ENCODE results near the gene BRAP.
A peak's percentile ranks its signal among the peaks of the same experiment; 100 is the strongest.
"Not testable (repeated sequence)": the region's sequence is repeated elsewhere in the genome, so short reads cannot be mapped to it uniquely, and the experiment has no call there.

BRAP gene

GRCh38 chr12:111605911-111606766, 79.6 kb downstream of the BRAP start:
- DNase-seq = no peak

GRCh38 chr12:111602857-111603256, 82.9 kb downstream of the BRAP start:
- not testable (repeated sequence) for DNase-seq

DNA sequence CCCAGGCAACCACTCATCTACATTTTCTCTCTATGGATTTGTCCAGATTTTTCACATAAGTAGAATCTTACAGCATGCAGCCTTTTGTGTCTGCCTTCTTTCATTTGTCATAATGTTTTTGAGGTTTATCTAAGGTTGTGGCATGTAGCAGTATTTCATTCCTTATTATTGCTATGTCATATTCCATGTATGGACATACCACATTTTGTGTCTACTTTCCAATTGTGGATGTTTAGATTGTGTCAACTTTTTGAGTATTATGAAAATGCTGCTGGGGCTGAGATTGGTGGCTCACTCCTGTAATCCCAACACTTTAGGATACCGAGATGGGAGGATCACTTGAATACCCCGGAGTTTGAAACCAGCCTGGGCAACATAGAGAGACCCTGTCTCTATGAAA, 83.4 kb downstream of the BRAP start:
- DNase-seq = no peak

DNA sequence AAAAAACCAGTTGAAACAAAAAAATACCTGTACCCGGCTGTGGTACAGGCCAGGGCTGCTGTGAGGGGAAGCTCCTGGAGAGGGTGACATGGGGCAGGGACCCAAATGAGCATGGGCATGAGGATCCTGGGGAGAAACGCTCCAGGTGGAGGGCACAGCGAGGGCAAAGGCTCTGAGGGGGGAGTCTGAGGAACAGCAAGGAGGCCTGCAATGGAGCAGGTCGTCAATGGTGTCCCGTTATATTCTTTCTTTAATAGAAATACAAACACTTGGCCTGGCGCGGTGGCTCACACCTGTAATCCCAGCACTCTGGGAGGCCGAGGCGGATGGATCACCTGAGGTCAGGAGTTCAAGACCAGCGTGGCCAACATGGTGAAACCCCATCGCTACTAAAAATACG, 84.8 kb downstream of the BRAP start:
- DNase-seq = not testable (repeated sequence)

- DNase-seq = no peak
Observed at GRCh38 chr12:111600205-111600642, 85.5 kb downstream of the BRAP start.

DNA sequence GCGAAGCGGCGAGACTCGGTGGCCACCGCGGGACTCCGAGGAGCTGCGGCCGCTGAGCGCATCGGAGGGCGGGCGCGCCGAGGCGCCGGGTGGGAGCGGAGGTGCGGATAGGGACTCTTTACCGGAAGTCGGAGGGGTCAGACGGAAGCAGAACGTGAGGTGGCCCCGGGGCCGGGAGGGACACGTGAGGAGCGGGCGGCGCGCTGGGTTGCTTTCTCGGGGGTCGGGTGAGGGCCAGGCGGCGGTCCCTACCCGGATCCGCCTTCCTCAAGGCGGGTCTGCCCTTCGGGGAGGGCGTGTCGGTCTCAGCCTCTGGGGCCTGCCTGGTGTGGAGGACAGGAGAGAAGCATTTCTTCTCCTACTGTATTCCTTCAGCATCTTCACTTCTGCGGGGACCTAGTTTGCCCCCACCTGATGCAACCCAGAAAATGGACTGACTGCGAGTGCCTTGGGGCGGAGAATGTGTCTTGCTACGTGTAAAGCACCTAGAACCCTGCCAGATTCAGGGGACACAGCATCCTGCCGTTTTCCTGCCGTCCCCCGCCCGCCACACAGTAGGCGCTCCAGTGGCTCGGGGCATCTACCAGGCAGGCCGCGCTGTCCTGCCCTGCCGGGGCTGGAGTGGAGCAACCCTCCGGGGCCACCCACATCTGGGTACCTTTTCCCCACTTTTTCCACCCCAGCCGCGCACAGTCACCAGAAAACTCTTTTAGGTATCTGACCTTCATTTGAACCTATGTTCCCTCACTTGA, 86.1 kb downstream of the BRAP start:
- peak; percentile 92 for DNase-seq

DNA sequence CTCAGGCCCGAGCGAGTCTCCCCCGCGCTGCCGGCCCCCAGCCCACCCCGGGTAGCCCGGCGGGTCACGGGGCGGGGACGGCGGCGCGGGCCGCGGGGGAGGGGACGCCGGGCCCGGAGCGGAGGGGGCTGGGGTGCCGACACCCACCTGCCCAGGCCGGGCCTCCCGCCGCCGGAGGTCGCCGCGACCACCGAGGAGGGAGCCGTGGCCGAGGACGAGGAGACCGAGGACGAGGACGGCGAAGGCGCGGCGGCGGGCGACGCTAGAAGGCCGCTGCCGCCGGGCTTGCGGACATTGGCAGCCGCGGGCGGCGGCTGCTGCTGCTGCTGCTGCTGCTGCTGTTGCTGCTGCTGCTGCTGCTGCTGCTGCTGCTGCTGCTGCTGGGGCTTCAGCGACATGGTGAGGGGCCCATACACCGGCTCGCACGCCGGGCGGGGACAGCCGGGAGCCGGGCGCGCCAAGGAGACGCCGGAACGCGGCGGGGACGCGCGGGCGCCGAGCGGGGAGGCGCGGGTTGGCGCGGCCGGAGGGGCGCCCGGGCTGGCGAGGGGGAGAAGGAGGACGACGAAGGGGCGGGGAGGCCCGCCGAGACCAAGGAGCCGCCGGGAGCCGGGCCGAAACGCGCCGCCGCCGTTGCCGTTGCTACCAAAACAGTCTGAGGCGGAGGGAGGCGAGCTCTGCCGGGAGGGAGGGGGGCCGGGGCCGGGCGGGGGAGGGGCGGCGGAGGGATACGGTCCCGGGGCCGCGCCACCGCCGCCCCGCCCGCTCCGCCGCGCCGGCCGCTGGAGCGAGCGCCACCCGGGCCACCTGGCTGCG, 86.9 kb downstream of the BRAP start, which contains the start of gene ATXN2:
Gene ATXN2 (minus strand): TSS at position 679 of the 816 bp plus-strand sequence. CDS start 281 bp downstream, at position 398.
- peak; percentile 64 for DNase-seq

- DNase-seq = peak; percentile 40
Observed at GRCh38 chr12:111597831-111598636, 87.7 kb downstream of the BRAP start.

DNA sequence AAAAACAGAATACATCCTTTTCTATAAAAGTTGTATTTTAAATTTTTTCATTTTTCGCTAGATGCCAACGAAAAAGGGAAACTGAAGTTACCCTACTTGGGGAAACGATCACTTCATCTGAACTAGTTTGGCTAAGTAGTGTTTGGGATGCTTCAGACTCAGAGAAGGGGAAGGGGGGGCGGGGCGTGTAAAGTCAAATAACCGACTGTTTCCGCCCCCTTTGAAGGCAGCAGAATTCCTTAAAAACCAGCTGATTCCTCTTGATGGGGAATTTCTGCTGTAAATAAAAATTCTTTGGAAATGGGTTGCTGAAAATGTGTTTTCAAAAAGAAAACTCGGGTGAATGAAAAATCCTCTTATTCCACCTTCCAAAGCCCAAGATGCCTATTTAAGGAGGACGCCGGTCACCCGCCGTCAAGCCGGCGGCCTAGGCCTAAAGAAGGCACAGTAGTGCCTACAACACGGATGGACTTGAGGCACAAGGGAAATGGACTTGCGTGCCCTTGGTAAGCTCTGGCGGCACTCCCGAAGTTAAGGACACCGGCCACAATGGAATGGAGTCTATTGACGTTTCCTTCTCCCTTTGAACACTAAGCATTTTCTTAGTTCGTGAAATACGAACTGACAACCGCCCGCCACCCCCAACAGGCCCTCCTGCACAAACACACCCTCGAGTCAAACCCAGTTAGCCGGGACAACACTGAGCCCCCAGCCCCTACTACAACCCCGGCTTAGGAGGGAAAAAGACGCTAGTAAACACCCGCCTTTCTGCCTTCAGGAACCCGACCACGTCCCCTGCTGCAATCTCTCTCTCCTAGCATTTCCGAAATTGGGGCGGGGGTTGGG, 88.5 kb downstream of the BRAP start:
- peak; percentile 23 for DNase-seq

DNA sequence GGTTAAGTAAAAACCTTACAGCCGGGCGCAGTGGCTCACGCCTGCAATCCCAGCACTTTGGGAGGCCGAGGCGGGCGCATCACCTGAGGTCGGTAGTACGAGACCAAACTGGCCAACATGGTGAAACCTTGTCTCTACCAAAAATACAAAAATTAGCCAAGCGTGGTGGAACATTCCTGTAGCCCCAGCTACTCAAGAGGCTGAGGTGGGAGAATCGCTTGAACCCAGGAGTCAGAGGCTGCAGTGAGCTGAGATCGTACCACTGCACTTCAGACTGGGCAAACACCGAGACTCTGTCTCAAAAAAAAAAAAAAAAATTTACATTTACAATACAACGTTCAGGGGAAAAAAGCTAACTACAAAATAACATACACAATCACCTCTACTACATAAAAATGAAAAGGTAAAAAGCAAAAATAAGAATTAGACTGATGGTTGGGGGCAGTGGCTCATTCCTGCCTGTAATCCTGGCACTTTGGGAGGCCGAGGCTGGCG, 90.4 kb downstream of the BRAP start:
- not testable (repeated sequence) for DNase-seq
